CD4-positive, alpha-beta T cell (primary cell): ENCODE results near the gene TMIGD2. TPM values are rescaled to one million over a fixed set of nuclear protein-coding genes. Genes with fewer than 3 reads are reported as not detected.

ENCODE experiments used
- ATAC-seq: fragments of 200-7000 bp; cut with Tn5 transposase; one replicate; pipeline ENCODE4 v1.10.0; 2022; ENCODE audit warnings: mild to moderate bottlenecking; ENCODE audit not compliant: poor library complexity
- CTCF ChIA-PET: fragments of 350-600 bp; sonication (Branson Sonifier 250); formaldehyde crosslinking; loops from one replicate; lab custom pipeline; 2021; ENCODE audit warnings: antibody characterized with exemption, inconsistent platforms; lab: Charles Lee
- POLR2A ChIA-PET: fragments of 350-600 bp; sonication (Branson Sonifier 250); formaldehyde crosslinking; loops from one replicate; lab custom pipeline; 2021; ENCODE audit warnings: antibody characterized with exemption, inconsistent platforms; lab: Charles Lee
- DNase-seq, 14 experiments: peaks; one replicate each; pipeline ENCODE4 v3.0.0-alpha.2; 2013 to 2020; ENCODE audit warnings: mixed read lengths in 2 of 14
- H3K27ac ChIP-seq, 2 donors: one replicate each; pipeline versions ENCODE4 v1.5.1 to v1.7.0; 2013; ENCODE audit warnings: low read length in 2 of 2, low read depth in 1 of 2, mild to moderate bottlenecking in 1 of 2
- H3K27me3 ChIP-seq, 2 experiments: 1 replicate in 1 of 2; 2 replicates in 1 of 2; pipeline versions ENCODE4 v1.6.1 to v1.7.0; 2013; ENCODE audit warnings: low read length in 2 of 2, control low read depth in 1 of 2, mild to moderate bottlenecking in 1 of 2, moderate library complexity in 1 of 2; ENCODE audit not compliant: insufficient read depth in 2 of 2, control insufficient read depth in 1 of 2
- H3K36me3 ChIP-seq: one replicate; pipeline ENCODE4 v1.6.1; 2013; ENCODE audit warnings: low read length, control low read depth; ENCODE audit not compliant: insufficient read depth
- H3K4me1 ChIP-seq: one replicate; pipeline ENCODE4 v1.6.1; 2013; ENCODE audit warnings: low read length, control low read depth; ENCODE audit not compliant: insufficient read depth
- H3K4me3 ChIP-seq: one replicate; pipeline ENCODE4 v1.5.1; 2013; ENCODE audit warnings: mild to moderate bottlenecking, low read length, moderate library complexity
- H3K9me3 ChIP-seq, 2 experiments: 1 replicate in 1 of 2; 2 replicates in 1 of 2; pipeline versions ENCODE4 v1.6.1 to v1.7.0; 2013; ENCODE audit warnings: low read length in 2 of 2, mild to moderate bottlenecking in 2 of 2, control low read depth in 1 of 2, moderate library complexity in 1 of 2; ENCODE audit not compliant: control insufficient read depth in 1 of 2, insufficient read depth in 1 of 2
- H3K27ac Mint-ChIP-seq: one replicate; pipeline ENCODE4 v1.8.0; 2020; ENCODE audit warnings: mixed read lengths
- H3K27me3 Mint-ChIP-seq: one replicate; pipeline ENCODE4 v1.8.0; 2021; ENCODE audit warnings: mixed read lengths
- H3K36me3 Mint-ChIP-seq: one replicate; pipeline ENCODE4 v1.8.0; 2021; ENCODE audit warnings: low read depth, mixed read lengths
- H3K4me1 Mint-ChIP-seq: one replicate; pipeline ENCODE4 v1.8.0; 2021; ENCODE audit warnings: low read depth, mixed read lengths
- H3K4me3 Mint-ChIP-seq: one replicate; pipeline ENCODE4 v1.8.0; 2020; ENCODE audit warnings: mild to moderate bottlenecking, mixed read lengths
- H3K9me3 Mint-ChIP-seq: one replicate; pipeline ENCODE4 v1.8.0; 2020; ENCODE audit warnings: mixed read lengths
- intact Hi-C, 2 experiments: fragments of 100-400 bp; cut with DNase I in 1 of 2; cut with micrococcal nuclease in 1 of 2; formaldehyde crosslinking; loops; one replicate each; pipeline versions ENCODE4 v1.15.1 to v1.9.0; 2023 to 2025; cut with DNase I, micrococcal nuclease
- total RNA-seq, 174 experiments: library from RNA in 2 of 174; stranded (reverse) in 2 of 174; gene quantifications; one replicate each; pipeline ENCODE4 v1.2.3 and lab custom pipeline; 2021 to 2026
- TF ChIP-seq, protein P1 (sequence below): fragments of 200-600 bp; IDR thresholded peaks from one replicate; pipeline ENCODE4 v1.8.0; 2022; ENCODE audit warnings: antibody characterized with exemption, mild to moderate bottlenecking

Gene TMIGD2
- total RNA-seq, 2 experiments from 2014 or later = 17.6 to 20.9 TPM

DNA sequence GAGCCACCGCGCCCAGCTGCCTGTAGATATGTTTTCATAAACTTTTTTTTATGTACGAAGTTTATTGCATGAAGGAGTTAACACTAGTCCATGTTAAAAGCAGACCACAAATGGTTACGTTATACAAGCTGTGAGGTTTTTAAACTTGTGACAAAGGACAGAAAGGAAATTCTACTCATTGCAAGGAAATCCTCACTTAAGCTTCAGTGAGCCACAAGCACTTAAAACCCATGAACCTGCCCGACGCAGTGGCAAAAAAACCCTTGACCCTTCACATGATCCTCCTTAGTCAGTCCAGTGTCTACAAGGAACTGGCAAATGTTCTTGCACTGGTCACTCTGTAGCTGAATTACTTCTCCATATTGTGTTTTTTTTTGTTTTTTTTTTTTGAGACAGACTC is 45.3 kb upstream of the TMIGD2 start:
- Histone ChIP-seq H3K36me3 (peaks cover 10% of the 10 kb centered on the region), H3K27ac (no peak overlapping the region), H3K4me3 (no peak overlapping the region), H3K9me3 (no peaks in the 10 kb centered on the region), H3K4me1 (peaks cover 16% of the 10 kb centered on the region), H3K27me3 (no peaks in the 10 kb centered on the region)
- ChIA-PET POLR2A (no interaction called here), CTCF (interaction anchor here (0.8 to 1.6 kb wide), 2 partner anchors 53 to 54 kb away, joined by 3 to 7 read pairs; partner anchors contain the start of genes CHAF1A and SH3GL1)
- no peak for DNase-seq
- no peaks in the 10 kb centered on the region for H3K9me3 Mint-ChIP-seq
- no peaks in the 10 kb centered on the region for H3K27me3 Mint-ChIP-seq
- peaks cover 18% of the 10 kb centered on the region for H3K36me3 Mint-ChIP-seq
- TF ChIP-seq, protein P1, sequence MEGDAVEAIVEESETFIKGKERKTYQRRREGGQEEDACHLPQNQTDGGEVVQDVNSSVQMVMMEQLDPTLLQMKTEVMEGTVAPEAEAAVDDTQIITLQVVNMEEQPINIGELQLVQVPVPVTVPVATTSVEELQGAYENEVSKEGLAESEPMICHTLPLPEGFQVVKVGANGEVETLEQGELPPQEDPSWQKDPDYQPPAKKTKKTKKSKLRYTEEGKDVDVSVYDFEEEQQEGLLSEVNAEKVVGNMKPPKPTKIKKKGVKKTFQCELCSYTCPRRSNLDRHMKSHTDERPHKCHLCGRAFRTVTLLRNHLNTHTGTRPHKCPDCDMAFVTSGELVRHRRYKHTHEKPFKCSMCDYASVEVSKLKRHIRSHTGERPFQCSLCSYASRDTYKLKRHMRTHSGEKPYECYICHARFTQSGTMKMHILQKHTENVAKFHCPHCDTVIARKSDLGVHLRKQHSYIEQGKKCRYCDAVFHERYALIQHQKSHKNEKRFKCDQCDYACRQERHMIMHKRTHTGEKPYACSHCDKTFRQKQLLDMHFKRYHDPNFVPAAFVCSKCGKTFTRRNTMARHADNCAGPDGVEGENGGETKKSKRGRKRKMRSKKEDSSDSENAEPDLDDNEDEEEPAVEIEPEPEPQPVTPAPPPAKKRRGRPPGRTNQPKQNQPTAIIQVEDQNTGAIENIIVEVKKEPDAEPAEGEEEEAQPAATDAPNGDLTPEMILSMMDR = no peak
- intact Hi-C loops = no loop called here
- peaks cover 13% of the 10 kb centered on the region for H3K4me1 Mint-ChIP-seq
- no peak for ATAC-seq
- H3K27ac Mint-ChIP-seq = no peak overlapping the region
- H3K4me3 Mint-ChIP-seq = no peak overlapping the region

DNA sequence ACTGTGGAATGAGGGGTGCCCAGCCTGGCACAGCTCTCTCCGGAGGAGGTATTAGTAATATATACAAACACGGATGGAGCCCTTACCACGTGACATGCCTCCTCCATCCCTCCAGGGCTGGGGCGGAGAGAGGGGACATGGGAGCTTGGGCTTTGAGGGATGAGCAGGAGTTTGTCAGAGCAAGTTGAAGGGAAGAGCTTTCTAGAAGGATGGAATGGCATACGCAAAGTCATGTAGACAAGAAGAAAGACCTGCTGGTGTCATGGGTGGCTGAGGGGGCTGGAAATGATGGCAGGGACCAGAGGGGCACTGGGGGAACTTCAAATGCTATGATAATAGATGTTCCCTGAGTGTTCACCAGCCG is 43.8 kb upstream of the TMIGD2 start:
- ChIA-PET POLR2A (interaction anchor here (1.0 kb wide), 1 partner anchor 99 kb away, joined by 3 read pairs; the partner anchor contains the start of gene YJU2), CTCF (no interaction called here)
- DNase-seq (no peak), ATAC-seq (no peak)
- Mint-ChIP-seq H3K27me3 (no peaks in the 10 kb centered on the region), H3K9me3 (no peaks in the 10 kb centered on the region), H3K4me3 (peak overlapping the region; percentile 58), H3K4me1 (peaks cover 20% of the 10 kb centered on the region), H3K27ac (no peak overlapping the region), H3K36me3 (peaks cover 18% of the 10 kb centered on the region)
- H3K27ac ChIP-seq = no peak overlapping the region
- H3K4me3 ChIP-seq = no peak overlapping the region
- H3K9me3 ChIP-seq = no peaks in the 10 kb centered on the region
- H3K36me3 ChIP-seq = peaks cover 10% of the 10 kb centered on the region
- TF ChIP-seq, protein P1 = no peak
- intact Hi-C loops = no loop called here
- H3K4me1 ChIP-seq = peaks cover 23% of the 10 kb centered on the region
- no peaks in the 10 kb centered on the region for H3K27me3 ChIP-seq

DNA sequence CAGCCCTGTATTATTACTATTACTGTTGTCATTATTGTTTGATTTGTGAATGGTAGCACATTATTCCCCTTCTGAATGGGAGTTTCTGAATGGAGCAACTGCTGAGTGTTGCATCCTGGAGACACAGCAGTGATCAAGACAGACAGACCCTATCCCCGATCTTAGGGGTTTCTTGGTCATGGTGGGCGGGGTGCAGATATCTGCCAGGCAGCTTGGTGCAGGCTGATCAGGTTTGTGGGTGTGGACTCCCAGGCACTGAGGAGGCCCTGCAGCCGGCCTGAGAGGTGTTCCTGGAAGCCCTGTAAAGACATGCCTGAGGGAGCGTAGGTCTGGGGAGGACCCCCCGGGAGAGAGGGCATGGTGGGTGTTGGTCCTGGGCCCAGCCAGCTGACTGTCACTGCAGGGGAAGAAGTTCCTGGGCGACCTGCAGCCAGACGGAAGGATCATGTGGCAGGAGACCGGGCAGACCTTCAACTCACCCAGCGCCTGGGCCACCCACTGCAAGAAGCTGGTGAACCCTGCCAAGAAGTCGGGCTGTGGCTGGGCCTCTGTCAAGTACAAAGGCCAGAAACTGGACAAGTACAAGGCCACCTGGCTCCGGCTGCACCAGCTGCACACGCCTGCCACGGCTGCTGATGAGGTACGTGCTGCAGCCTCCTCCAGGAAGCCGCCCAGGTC is 43.3 kb upstream of the TMIGD2 start:
- Mint-ChIP-seq H3K4me3 (peak overlapping the region; percentile 71), H3K27me3 (no peaks in the 10 kb centered on the region), H3K27ac (no peak overlapping the region), H3K36me3 (peaks cover 18% of the 10 kb centered on the region), H3K9me3 (no peaks in the 10 kb centered on the region), H3K4me1 (peaks cover 20% of the 10 kb centered on the region)
- DNase-seq (no peak), ATAC-seq (no peak)
- H3K27me3 ChIP-seq = no peaks in the 10 kb centered on the region
- no peaks in the 10 kb centered on the region for H3K9me3 ChIP-seq
- TF ChIP-seq, protein P1 = no peak
- intact Hi-C loops = no loop called here
- no peak overlapping the region for H3K4me3 ChIP-seq
- peaks cover 23% of the 10 kb centered on the region for H3K4me1 ChIP-seq
- CTCF ChIA-PET = no interaction called here
- H3K27ac ChIP-seq = no peak overlapping the region
- H3K36me3 ChIP-seq = peaks cover 10% of the 10 kb centered on the region
- POLR2A ChIA-PET = interaction anchor here (1.0 kb wide), 1 partner anchor 98 kb away, joined by 3 read pairs; the partner anchor contains the start of gene YJU2
